Measurements from ENCODE around the gene LRRC8D. TPM values are rescaled to one million over a fixed set of nuclear protein-coding genes. Genes with fewer than 3 reads are reported as not detected.

Gene LRRC8D
- total RNA-seq, 1 donor from 2014 or later = 22.2 TPM

- Histone ChIP-seq H3K27ac (no peak overlapping the region), H3K27me3 (ENCODE audit: low read depth) (no peaks in the 10 kb centered on the region), H3K9me3 (no peaks in the 10 kb centered on the region), H3K36me3 (peaks cover 8% of the 10 kb centered on the region), H3K4me3 (no peak overlapping the region), H3K4me1 (no peaks in the 10 kb centered on the region)
- TF ChIP-seq CTCF (IDR thresholded peaks at IDR 0.05) = no peak
- ATAC-seq (no peak), DNase-seq (no peak)
- intact Hi-C loops (cut with DNase I) = no loop called here
Observed at GRCh38 chr1:89939059-89939570, 118.3 kb downstream of the LRRC8D start.

DNA sequence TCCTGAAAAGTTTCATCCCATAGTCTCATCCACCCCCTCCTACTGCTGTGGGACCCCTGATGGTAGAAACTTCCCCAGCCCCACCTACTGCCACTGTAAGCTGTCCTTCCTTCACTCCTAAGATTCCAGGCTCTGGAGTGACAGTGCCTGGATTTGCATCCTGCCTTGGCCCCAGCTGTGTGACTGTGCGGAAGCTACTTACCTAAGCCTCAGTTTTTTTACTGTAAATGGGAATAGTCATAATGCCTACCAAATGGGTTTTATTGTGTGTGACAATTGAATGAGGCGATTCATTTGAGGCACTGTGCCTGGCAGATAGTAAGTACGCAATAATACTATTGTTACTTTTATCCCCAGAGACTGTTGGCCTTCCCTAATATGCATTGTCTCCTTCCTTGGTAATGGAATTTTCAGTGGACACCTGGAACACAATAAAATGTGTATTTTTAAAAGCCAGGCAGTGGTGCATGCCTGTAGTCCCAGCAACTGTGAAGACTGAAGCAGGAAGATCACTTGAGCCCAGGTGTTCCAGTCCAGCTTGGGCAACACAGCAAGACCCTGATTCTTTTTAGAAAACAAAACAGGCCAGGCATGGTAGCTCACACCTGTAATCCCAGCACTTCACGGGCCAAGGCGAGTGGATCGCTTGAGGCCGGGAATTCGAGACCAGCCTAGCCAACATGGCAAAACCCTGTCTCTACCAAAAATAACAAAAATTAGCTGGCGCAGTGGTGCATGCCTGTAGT is 119.0 kb downstream of the LRRC8D start:
- no peak overlapping the region for H3K27ac ChIP-seq
- DNase-seq (no peak), ATAC-seq (no peak)
- H3K4me1 ChIP-seq = no peaks in the 10 kb centered on the region
- no peak overlapping the region for H3K4me3 ChIP-seq
- intact Hi-C loops (cut with DNase I) = no loop called here
- H3K9me3 ChIP-seq = no peaks in the 10 kb centered on the region
- H3K27me3 ChIP-seq (ENCODE audit: low read depth) = no peaks in the 10 kb centered on the region
- TF ChIP-seq CTCF (IDR thresholded peaks at IDR 0.05) = no peak
- peaks cover under 1% of the 10 kb centered on the region for H3K36me3 ChIP-seq

- no peaks in the 10 kb centered on the region for H3K27me3 ChIP-seq (ENCODE audit: low read depth)
- H3K27ac ChIP-seq = no peak overlapping the region
- H3K4me1 ChIP-seq = no peaks in the 10 kb centered on the region
- no peak for TF ChIP-seq CTCF (IDR thresholded peaks at IDR 0.05)
- DNase-seq (no peak), ATAC-seq (peak in 1 of 2 donors; percentile 32)
- no peaks in the 10 kb centered on the region for H3K9me3 ChIP-seq
- H3K4me3 ChIP-seq = no peak overlapping the region
- intact Hi-C loops (cut with DNase I) = no loop called here
- H3K36me3 ChIP-seq = no peaks in the 10 kb centered on the region
Observed at GRCh38 chr1:89941110-89941766, 120.4 kb downstream of the LRRC8D start.

GRCh38 chr1:89942014-89942413 is 121.2 kb downstream of the LRRC8D start:
- H3K4me1 ChIP-seq = no peaks in the 10 kb centered on the region
- no peak overlapping the region for H3K4me3 ChIP-seq
- no peak for TF ChIP-seq CTCF (IDR thresholded peaks at IDR 0.05)
- H3K36me3 ChIP-seq = no peaks in the 10 kb centered on the region
- no peaks in the 10 kb centered on the region for H3K27me3 ChIP-seq (ENCODE audit: low read depth)
- H3K27ac ChIP-seq = no peak overlapping the region
- DNase-seq = no peak
- intact Hi-C loops (cut with DNase I) = no loop called here
- ATAC-seq = no peak
- no peaks in the 10 kb centered on the region for H3K9me3 ChIP-seq

GRCh38 chr1:89942825-89943658 is 122.2 kb downstream of the LRRC8D start:
- H3K4me3 ChIP-seq = no peak overlapping the region
- H3K9me3 ChIP-seq = no peaks in the 10 kb centered on the region
- TF ChIP-seq CTCF (IDR thresholded peaks at IDR 0.05) = no peak
- H3K27me3 ChIP-seq (ENCODE audit: low read depth) = no peaks in the 10 kb centered on the region
- no peak for DNase-seq
- H3K4me1 ChIP-seq = no peaks in the 10 kb centered on the region
- ATAC-seq = peak; percentile 57 to 64
- intact Hi-C loops (cut with DNase I) = no loop called here
- no peak overlapping the region for H3K27ac ChIP-seq
- H3K36me3 ChIP-seq = no peaks in the 10 kb centered on the region

All from lower lobe of right lung (tissue), 2 donors.